Prostate gland (tissue), 2 donors: ENCODE measurements around the gene CCDC148. TPM values are rescaled to one million over a fixed set of nuclear protein-coding genes. Genes with fewer than 3 reads are reported as not detected.

Source experiments
- DNase-seq: peaks from one replicate; pipeline ENCODE4 v3.0.0-alpha.2; 2019; ENCODE audit warnings: low spot score
- H3K27ac ChIP-seq, 2 donors: fragments of 200-600 bp; sonication (generic); 2 replicates each; pipeline ENCODE4 v1.5.1; 2017 to 2019
- H3K27me3 ChIP-seq: fragments of 200-600 bp; sonication (generic); replicated peaks from 2 replicates; pipeline ENCODE4 v1.5.1; 2019; ENCODE audit not compliant: insufficient read depth
- H3K36me3 ChIP-seq, 2 donors: fragments of 200-600 bp; sonication (generic); 1 replicate in 1 of 2; 2 replicates in 1 of 2; pipeline versions ENCODE4 v1.5.1 to v1.8.1; 2017 to 2019
- H3K4me1 ChIP-seq: fragments of 200-600 bp; sonication (generic); replicated peaks from 2 replicates; pipeline ENCODE4 v1.5.1; 2019
- H3K4me3 ChIP-seq, 2 donors: fragments of 200-600 bp; sonication (generic); 2 replicates each; pipeline ENCODE4 v1.5.1; 2017 to 2019
- H3K9me3 ChIP-seq: fragments of 200-600 bp; sonication (generic); 2 replicates; pipeline ENCODE4 v1.5.1; 2017
- POLR2A ChIP-seq: fragments of 450-650 bp; IDR thresholded peaks from one replicate; pipeline ENCODE4 v1.6.1; 2016; ENCODE audit warnings: antibody characterized with exemption, mild to moderate bottlenecking
- POLR2AphosphoS5 ChIP-seq: sonication (generic); formaldehyde crosslinking; IDR thresholded peaks from one replicate; pipeline ENCODE4 v1.6.1; 2017; ENCODE audit warnings: antibody characterized with exemption
- WGBS: methylation state at CpG from one replicate; pipeline ENCODE4 v1.1.5; 2018; 5-methylcytosine and 5-hydroxymethylcytosine counted together
- intact Hi-C: fragments of 100-400 bp; cut with DNase I; formaldehyde crosslinking; loops from one replicate; pipeline ENCODE4 v1.14.2; 2022
- total RNA-seq, 2 donors: library from RNA; depleted of rRNA; stranded (reverse); fragments of >200 nt; gene quantifications; one replicate each; pipeline ENCODE4 v1.1.0, GENCODE V29; 2016
- TF ChIP-seq, protein P1 (sequence below), 4 experiments: fragments of 200-600 bp in 2 of 4; fragments of 450-650 bp in 2 of 4; sonication (generic) in 2 of 4; IDR thresholded peaks; 1 replicate in 3 of 4; 2 replicates in 1 of 4; pipeline ENCODE4 v1.5.1; 2016 to 2019; ENCODE audit warnings: antibody characterized with exemption in 4 of 4, mild to moderate bottlenecking in 2 of 4, moderate library complexity in 2 of 4

Gene CCDC148
- total RNA-seq, 2 donors from 2014 or later, result 1.5 to 1.6 TPM

DNA sequence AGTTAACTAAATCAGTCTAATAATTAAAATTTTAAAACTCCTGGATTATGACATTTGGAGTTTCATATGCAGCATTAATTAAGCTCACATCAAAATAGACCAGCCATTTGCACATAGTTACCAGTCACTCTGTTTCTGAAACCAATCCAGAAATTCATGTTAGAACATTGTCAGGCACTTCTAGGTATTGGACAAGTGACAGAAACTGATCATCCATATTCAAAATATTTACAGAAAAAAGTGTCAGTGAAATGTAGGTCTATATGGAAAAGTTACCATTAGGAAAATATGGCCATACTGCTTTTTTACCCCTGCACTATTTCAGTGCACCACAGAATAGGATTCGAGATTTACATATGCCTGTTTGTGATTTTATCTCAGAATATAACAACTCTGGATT lies 321.5 kb downstream of the CCDC148 start:
- no peak for DNase-seq
- intact Hi-C loops, result no loop called here
- TF ChIP-seq, protein P1, sequence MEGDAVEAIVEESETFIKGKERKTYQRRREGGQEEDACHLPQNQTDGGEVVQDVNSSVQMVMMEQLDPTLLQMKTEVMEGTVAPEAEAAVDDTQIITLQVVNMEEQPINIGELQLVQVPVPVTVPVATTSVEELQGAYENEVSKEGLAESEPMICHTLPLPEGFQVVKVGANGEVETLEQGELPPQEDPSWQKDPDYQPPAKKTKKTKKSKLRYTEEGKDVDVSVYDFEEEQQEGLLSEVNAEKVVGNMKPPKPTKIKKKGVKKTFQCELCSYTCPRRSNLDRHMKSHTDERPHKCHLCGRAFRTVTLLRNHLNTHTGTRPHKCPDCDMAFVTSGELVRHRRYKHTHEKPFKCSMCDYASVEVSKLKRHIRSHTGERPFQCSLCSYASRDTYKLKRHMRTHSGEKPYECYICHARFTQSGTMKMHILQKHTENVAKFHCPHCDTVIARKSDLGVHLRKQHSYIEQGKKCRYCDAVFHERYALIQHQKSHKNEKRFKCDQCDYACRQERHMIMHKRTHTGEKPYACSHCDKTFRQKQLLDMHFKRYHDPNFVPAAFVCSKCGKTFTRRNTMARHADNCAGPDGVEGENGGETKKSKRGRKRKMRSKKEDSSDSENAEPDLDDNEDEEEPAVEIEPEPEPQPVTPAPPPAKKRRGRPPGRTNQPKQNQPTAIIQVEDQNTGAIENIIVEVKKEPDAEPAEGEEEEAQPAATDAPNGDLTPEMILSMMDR (IDR thresholded peaks at IDR 0.05), result no peak
- TF ChIP-seq POLR2A (no peak), POLR2AphosphoS5 (no peak)
- H3K9me3 ChIP-seq, result no peaks in the 10 kb centered on the region
- no peak overlapping the region for H3K4me3 ChIP-seq
- WGBS, result 55% methylated on average over 1 of the region's 1 CpG
- no peaks in the 10 kb centered on the region for H3K36me3 ChIP-seq
- H3K27me3 ChIP-seq, result no peaks in the 10 kb centered on the region
- H3K27ac ChIP-seq, result no peak overlapping the region
- H3K4me1 ChIP-seq, result no peaks in the 10 kb centered on the region

DNA sequence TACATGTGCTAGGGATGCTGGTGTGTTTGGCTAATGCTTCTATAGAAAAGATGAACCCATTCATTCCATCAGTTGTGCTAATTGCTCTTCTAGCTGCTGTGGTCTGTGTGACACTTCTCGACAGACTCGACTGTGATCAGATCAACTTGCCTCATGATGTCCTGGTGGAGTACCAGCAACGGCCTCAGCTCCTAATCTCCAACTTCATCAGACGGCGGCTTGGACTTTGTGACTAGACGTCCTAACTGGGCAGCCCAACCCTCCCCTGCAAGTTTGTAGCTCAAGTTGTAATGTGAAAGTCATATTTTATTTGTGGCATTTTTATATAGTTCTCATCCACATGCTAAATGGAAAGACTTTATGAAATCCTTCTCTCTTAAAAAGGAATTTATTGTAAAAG lies 321.9 kb downstream of the CCDC148 start:
- intact Hi-C loops, result no loop called here
- 84% methylated on average over 6 of the region's 6 CpGs for WGBS
- Histone ChIP-seq H3K4me1 (no peaks in the 10 kb centered on the region), H3K27ac (no peak overlapping the region), H3K36me3 (no peaks in the 10 kb centered on the region), H3K27me3 (no peaks in the 10 kb centered on the region), H3K4me3 (no peak overlapping the region), H3K9me3 (no peaks in the 10 kb centered on the region)
- no peak for TF ChIP-seq POLR2A
- TF ChIP-seq, protein P1 (IDR thresholded peaks at IDR 0.05), result no peak
- TF ChIP-seq POLR2AphosphoS5, result no peak
- no peak for DNase-seq

DNA sequence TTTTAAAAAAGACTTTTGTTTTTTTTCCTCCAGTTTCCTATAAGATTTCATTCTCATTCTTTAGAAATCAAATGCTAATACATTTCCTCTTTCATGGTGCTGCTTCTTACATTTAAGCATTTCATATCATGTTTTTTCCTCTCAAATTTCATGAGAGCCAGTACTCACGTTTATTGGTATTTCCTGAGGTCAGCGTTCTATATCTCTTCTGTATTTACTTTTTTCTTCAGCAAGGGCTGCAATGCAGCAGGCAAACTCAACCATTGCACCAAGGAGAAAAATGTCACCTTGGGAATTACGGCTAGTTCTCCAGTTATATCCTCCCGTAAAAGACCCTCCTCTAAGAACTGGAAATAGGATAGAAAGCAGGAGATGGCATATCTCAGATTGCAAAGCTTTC lies 322.5 kb downstream of the CCDC148 start:
- no peaks in the 10 kb centered on the region for H3K27me3 ChIP-seq
- H3K27ac ChIP-seq, result no peak overlapping the region
- intact Hi-C loops, result no loop called here
- no peak overlapping the region for H3K4me3 ChIP-seq
- no peaks in the 10 kb centered on the region for H3K36me3 ChIP-seq
- no peaks in the 10 kb centered on the region for H3K9me3 ChIP-seq
- 55% methylated on average over 4 of the region's 4 CpGs for WGBS
- no peaks in the 10 kb centered on the region for H3K4me1 ChIP-seq
- no peak for DNase-seq
- no peak for TF ChIP-seq POLR2A
- TF ChIP-seq, protein P1 (IDR thresholded peaks at IDR 0.05), result no peak
- no peak for TF ChIP-seq POLR2AphosphoS5

DNA sequence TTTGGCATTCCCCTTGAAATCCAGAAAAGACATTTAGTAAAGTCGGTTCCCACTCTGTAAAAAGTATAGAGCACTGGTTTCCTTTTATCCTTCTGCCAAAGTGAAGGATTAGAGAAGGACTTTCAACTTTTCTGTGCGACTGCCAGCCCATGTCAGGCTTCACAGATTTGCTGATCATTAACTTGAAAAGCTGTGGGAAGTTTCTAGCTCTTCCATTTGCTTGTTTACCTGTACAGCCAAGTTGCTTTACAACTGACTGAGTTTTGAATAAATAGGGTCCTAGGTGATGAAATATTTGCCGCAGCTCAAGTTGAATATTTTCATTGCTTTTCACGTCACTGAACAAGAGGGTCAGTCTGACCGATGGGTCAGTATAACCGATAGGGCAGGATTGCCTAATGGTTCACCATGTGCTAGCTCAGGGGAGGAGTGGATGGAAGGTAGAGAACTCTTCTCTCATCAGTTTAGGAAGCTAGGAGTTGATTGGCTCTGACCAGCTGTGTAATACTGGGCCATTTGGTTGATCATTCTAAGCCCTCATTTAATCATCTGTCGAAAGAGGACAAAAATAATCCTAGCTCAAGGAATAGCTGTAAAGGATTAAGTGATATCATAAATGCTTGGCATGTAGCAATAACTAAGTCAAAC lies 324.5 kb downstream of the CCDC148 start:
- Histone ChIP-seq H3K9me3 (no peaks in the 10 kb centered on the region), H3K27me3 (no peaks in the 10 kb centered on the region), H3K4me3 (no peak overlapping the region), H3K36me3 (no peaks in the 10 kb centered on the region), H3K4me1 (no peaks in the 10 kb centered on the region), H3K27ac (no peak overlapping the region)
- no peak for DNase-seq
- intact Hi-C loops, result no loop called here
- TF ChIP-seq POLR2A (no peak), POLR2AphosphoS5 (no peak)
- TF ChIP-seq, protein P1 (IDR thresholded peaks at IDR 0.05), result no peak
- WGBS, result 77% methylated on average over 7 of the region's 7 CpGs

DNA sequence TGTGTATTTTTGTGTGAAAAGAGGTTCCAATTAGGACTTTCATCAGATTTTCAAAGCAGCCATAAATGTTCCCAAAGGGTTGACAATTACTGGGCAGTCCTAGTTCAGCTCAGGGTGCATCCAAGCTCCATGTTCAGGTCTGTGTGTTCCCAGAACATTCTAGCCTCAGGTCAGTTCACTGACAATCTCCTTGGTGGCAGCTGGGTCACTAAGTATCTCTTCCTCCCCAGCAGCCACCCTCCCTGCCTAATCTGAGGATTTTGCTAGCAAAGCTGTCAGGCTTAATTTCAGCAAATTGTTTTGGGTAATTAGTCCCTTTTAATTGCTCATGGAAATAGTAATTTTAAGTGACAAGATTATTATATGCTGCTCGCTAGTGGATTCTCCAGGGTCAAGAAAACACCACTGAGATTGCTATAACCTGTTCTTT lies 325.1 kb downstream of the CCDC148 start:
- H3K27ac ChIP-seq, result no peak overlapping the region
- no peaks in the 10 kb centered on the region for H3K4me1 ChIP-seq
- intact Hi-C loops, result no loop called here
- no peaks in the 10 kb centered on the region for H3K9me3 ChIP-seq
- no peak overlapping the region for H3K4me3 ChIP-seq
- TF ChIP-seq, protein P1 (IDR thresholded peaks at IDR 0.05), result no peak
- no peak for TF ChIP-seq POLR2AphosphoS5
- no peak for TF ChIP-seq POLR2A
- DNase-seq, result no peak
- no peaks in the 10 kb centered on the region for H3K27me3 ChIP-seq
- no peaks in the 10 kb centered on the region for H3K36me3 ChIP-seq
- WGBS, result 70% methylated on average over 1 of the region's 1 CpG
